HL-60 (cell line): ENCODE measurements around the gene HOXB3.

Experiments used
- GABPA ChIP-seq: IDR thresholded peaks from 2 replicates; pipeline ENCODE4 v1.6.1; 2012; ENCODE audit warnings: low read depth
- POLR2AphosphoS5 ChIP-seq: IDR thresholded peaks from 2 replicates; pipeline ENCODE4 v1.6.1; 2012; ENCODE audit warnings: low read depth
- TF ChIP-seq, protein P1 (sequence below): IDR thresholded peaks from one replicate; pipeline ENCODE4 v1.5.1; 2011; ENCODE audit warnings: low read length, control low read depth, inconsistent platforms; ENCODE audit not compliant: insufficient read depth
- TF ChIP-seq, protein P2 (sequence below): IDR thresholded peaks from 2 replicates; pipeline ENCODE4 v1.6.1; 2012; ENCODE audit warnings: low read depth; ENCODE audit not compliant: insufficient replicate concordance

DNA sequence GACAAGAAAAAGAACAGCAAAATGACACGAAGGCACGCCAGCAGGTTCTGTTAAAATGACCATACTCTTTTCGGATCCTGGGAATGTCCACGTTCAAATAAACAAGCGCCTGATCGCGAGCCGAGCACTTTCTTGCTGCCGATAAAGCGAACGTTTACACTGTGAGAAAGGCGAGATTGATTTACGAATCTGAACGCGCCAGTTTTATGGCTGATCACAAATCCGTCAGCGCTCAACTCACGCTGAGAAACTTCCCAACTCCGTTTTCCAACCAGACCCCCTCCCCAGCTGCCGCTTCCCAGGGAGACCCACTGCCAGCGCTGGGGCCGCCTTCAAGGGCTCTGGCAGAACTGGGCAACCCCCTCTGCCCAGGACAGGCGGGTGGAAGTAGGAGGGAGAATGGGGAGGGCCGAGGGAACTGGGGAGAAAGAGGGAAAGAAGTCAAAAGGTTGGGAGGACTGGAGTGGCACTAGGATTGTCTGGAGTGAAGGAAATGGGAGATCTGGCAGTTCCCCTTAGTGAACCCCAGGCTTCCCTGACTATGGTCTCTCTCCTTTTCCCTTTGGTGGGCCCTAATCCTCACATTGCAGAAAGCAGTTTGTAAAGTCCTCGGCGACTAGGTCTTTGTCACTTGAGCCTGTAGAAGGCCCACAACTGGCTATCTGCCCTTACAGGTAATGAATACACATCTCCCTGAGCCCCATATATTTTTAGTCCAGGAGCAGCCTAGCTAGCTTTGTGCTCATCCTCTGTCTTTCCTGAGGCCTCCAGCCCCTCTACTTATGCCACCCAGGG lies 18.8 kb downstream of the HOXB3 start:
- TF ChIP-seq POLR2AphosphoS5: no peak
- TF ChIP-seq, protein P1, sequence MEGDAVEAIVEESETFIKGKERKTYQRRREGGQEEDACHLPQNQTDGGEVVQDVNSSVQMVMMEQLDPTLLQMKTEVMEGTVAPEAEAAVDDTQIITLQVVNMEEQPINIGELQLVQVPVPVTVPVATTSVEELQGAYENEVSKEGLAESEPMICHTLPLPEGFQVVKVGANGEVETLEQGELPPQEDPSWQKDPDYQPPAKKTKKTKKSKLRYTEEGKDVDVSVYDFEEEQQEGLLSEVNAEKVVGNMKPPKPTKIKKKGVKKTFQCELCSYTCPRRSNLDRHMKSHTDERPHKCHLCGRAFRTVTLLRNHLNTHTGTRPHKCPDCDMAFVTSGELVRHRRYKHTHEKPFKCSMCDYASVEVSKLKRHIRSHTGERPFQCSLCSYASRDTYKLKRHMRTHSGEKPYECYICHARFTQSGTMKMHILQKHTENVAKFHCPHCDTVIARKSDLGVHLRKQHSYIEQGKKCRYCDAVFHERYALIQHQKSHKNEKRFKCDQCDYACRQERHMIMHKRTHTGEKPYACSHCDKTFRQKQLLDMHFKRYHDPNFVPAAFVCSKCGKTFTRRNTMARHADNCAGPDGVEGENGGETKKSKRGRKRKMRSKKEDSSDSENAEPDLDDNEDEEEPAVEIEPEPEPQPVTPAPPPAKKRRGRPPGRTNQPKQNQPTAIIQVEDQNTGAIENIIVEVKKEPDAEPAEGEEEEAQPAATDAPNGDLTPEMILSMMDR: no peak
- TF ChIP-seq GABPA: no peak
- TF ChIP-seq, protein P2, sequence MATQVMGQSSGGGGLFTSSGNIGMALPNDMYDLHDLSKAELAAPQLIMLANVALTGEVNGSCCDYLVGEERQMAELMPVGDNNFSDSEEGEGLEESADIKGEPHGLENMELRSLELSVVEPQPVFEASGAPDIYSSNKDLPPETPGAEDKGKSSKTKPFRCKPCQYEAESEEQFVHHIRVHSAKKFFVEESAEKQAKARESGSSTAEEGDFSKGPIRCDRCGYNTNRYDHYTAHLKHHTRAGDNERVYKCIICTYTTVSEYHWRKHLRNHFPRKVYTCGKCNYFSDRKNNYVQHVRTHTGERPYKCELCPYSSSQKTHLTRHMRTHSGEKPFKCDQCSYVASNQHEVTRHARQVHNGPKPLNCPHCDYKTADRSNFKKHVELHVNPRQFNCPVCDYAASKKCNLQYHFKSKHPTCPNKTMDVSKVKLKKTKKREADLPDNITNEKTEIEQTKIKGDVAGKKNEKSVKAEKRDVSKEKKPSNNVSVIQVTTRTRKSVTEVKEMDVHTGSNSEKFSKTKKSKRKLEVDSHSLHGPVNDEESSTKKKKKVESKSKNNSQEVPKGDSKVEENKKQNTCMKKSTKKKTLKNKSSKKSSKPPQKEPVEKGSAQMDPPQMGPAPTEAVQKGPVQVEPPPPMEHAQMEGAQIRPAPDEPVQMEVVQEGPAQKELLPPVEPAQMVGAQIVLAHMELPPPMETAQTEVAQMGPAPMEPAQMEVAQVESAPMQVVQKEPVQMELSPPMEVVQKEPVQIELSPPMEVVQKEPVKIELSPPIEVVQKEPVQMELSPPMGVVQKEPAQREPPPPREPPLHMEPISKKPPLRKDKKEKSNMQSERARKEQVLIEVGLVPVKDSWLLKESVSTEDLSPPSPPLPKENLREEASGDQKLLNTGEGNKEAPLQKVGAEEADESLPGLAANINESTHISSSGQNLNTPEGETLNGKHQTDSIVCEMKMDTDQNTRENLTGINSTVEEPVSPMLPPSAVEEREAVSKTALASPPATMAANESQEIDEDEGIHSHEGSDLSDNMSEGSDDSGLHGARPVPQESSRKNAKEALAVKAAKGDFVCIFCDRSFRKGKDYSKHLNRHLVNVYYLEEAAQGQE: no peak
